Gastroesophageal sphincter (tissue), 3 donors: Measurements from ENCODE around the gene RNF213.

Source experiments
- CTCF ChIP-seq, 4 experiments: fragments of 200-600 bp in 2 of 4; fragments of 450-650 bp in 2 of 4; sonication (generic) in 1 of 4; IDR thresholded peaks; one replicate each; pipeline ENCODE4 v1.5.1; 2017 to 2019; ENCODE audit warnings: antibody characterized with exemption in 4 of 4, mild to moderate bottlenecking in 2 of 4, moderate library complexity in 2 of 4
- EP300 ChIP-seq: sonication (generic); formaldehyde crosslinking; IDR thresholded peaks from one replicate; pipeline ENCODE4 v1.6.1; 2017; ENCODE audit warnings: antibody characterized with exemption, mild to moderate bottlenecking
- POLR2A ChIP-seq, 2 donors: fragments of 450-650 bp; IDR thresholded peaks; one replicate each; pipeline ENCODE4 v1.6.1; 2017; ENCODE audit warnings: antibody characterized with exemption in 2 of 2, mild to moderate bottlenecking in 2 of 2, moderate library complexity in 1 of 2

- TF ChIP-seq CTCF (IDR thresholded peaks at IDR 0.05) (no peak), EP300 (no peak), POLR2A (IDR thresholded peaks at IDR 0.05) (no peak)
Measured at GRCh38 chr17:80295146-80295545, 34.5 kb downstream of the RNF213 start.
